ENCODE measurements around the gene HLA-DRB5.

GRCh38 chr6:32558426-32559057 is 28.5 kb upstream of the HLA-DRB5 start:
- no peak for TF ChIP-seq TAF1 (IDR thresholded peaks at IDR 0.05; ENCODE audit: borderline replicate concordance, low read depth, low read length)
- TF ChIP-seq POU2F2 (IDR thresholded peaks at IDR 0.05; ENCODE audit: borderline replicate concordance, low read depth, low read length) = no peak
- TF ChIP-seq, protein P1, sequence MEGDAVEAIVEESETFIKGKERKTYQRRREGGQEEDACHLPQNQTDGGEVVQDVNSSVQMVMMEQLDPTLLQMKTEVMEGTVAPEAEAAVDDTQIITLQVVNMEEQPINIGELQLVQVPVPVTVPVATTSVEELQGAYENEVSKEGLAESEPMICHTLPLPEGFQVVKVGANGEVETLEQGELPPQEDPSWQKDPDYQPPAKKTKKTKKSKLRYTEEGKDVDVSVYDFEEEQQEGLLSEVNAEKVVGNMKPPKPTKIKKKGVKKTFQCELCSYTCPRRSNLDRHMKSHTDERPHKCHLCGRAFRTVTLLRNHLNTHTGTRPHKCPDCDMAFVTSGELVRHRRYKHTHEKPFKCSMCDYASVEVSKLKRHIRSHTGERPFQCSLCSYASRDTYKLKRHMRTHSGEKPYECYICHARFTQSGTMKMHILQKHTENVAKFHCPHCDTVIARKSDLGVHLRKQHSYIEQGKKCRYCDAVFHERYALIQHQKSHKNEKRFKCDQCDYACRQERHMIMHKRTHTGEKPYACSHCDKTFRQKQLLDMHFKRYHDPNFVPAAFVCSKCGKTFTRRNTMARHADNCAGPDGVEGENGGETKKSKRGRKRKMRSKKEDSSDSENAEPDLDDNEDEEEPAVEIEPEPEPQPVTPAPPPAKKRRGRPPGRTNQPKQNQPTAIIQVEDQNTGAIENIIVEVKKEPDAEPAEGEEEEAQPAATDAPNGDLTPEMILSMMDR (IDR thresholded peaks at IDR 0.05 in 2 of 3, conservative IDR thresholded peaks at IDR 0.05 in 1 of 3; ENCODE audit: control insufficient read depth in 2 of 3, extremely low read depth in 1 of 3, insufficient read depth in 1 of 3, low read depth in 3 of 3, low read length in 3 of 3) = no peak; a peak in 1 of 6 replicates
- TF ChIP-seq, protein P2, sequence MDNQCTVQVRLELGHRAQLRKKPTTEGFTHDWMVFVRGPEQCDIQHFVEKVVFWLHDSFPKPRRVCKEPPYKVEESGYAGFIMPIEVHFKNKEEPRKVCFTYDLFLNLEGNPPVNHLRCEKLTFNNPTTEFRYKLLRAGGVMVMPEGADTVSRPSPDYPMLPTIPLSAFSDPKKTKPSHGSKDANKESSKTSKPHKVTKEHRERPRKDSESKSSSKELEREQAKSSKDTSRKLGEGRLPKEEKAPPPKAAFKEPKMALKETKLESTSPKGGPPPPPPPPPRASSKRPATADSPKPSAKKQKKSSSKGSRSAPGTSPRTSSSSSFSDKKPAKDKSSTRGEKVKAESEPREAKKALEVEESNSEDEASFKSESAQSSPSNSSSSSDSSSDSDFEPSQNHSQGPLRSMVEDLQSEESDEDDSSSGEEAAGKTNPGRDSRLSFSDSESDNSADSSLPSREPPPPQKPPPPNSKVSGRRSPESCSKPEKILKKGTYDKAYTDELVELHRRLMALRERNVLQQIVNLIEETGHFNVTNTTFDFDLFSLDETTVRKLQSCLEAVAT (IDR thresholded peaks at IDR 0.05) = no peak
- no peak for TF ChIP-seq MEF2A (IDR thresholded peaks at IDR 0.05; ENCODE audit: insufficient read depth, low read depth, low read length)
- peak; percentile 6; the same call in 1 of the 2 replicates for TF ChIP-seq SMC3 (IDR thresholded peaks at IDR 0.05; ENCODE audit: borderline replicate concordance, low read length)
- no peak for TF ChIP-seq HDGF (IDR thresholded peaks at IDR 0.05)
